NT2/D1 (cell line): ENCODE results near the gene AMBRA1.

ENCODE experiments used
- SUZ12 ChIP-seq: IDR thresholded peaks from 2 replicates; pipeline ENCODE4 v1.6.1; 2011; ENCODE audit not compliant: insufficient read length, insufficient read depth; ENCODE audit errors: extremely low read depth
- YY1 ChIP-seq: IDR thresholded peaks from 2 replicates; pipeline ENCODE4 v1.6.1; 2011; ENCODE audit not compliant: insufficient read length, insufficient read depth
- ZNF274 ChIP-seq: IDR thresholded peaks from 2 replicates; pipeline ENCODE4 v1.6.1; 2011; ENCODE audit warnings: mild to moderate bottlenecking, low read depth, low read length

DNA sequence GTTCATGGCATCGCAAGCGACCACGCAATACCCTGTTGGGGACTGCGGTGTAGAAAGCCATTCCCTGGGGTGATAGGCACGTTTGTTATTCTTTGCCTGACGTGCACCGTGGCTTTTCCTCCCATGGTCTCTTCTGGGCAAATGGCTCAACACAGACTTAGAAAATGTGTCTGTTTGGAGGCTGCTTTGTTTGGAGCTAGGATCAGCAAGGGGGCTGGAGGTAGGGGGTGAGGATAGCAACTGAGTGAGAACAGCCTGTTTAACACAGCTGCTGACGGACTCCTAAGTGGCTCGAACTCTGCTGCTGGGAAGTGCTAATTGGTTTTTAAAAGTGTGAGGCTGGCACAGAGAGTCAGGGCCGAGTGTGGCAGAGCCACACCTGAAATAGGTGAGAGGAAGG, 186.2 kb downstream of the AMBRA1 start:
- no peak for TF ChIP-seq ZNF274
- no peak for TF ChIP-seq SUZ12
- no peak for TF ChIP-seq YY1
